Measurements from ENCODE around the gene WDR1. TPM values are rescaled to one million over a fixed set of nuclear protein-coding genes. Genes with fewer than 3 reads are reported as not detected.

WDR1 gene
- total RNA-seq, 1 donor from 2014 or later: 385 TPM

- no peak for DNase-seq (ENCODE audit: low spot score)
Observed at GRCh38 chr4:10113362-10114047, 3.1 kb downstream of the WDR1 start.

DNA sequence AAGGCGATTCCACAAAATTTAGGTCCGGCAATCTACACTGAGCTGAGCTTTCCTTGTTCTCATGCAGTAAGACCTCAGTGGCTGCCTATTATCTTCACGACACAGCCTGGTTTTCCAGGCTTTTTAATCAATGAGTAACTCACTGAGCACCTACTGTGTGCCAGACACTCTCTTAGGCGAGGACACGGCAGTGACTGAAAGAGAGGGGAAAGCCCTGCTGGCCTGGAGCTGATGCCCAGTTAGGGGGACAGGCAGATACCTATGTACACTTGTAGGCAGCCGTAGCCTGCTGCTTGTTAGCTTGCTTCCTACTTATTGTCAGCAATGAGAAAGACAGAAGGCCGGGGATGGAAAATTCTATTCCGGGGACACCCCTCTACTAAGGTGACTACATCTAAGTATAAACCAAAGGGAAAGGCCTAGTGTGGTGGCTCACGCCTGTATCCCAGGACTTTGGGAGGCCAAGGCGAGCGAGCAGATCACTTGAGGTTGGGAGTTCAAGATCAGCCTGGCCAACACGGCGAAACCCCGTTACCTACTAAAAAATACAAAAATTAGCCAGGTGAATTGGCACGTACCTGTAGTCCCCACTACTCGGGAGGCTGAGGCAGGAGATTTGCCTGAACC lies 3.8 kb downstream of the WDR1 start:
- no peak for DNase-seq (ENCODE audit: low spot score)

DNA sequence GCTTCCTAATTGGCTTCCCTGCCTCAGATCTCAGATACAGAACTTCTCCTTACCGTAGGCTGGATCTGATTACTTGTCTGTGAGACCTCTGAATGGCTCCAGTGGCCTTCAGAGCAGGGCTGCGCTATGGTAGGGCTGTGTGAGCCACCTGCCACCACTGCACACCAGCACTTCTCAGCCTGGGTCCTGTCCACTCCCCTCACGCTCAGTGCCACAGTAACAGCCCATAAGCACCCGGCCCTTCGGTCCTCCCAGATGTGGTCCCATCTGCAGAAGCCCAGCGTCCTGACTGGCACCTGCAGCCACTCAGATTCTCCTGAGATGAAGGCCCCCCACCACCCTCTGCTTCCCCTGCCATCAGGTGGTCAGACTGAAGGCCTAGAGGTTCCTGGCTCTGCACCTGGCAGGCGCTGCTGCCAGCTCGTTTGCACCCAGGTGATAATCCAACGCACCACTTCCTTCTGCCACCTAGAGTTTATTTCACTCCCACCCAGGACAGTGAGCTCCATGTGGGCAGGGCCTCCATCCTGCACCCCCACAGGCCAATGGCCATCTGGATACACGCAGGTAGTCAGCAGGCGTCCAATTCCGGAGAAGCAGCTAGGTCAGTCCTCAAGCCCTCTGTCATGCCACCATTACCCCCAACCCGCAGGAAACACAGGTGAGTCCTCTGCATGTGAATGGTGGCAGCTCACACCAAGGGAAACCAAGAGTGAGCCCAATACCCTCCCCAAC lies 5.4 kb downstream of the WDR1 start:
- DNase-seq (ENCODE audit: low spot score): no peak

- DNase-seq (ENCODE audit: low spot score): no peak
Observed at GRCh38 chr4:10109995-10110670, 6.5 kb downstream of the WDR1 start.

GRCh38 chr4:10108818-10109783 lies 7.5 kb downstream of the WDR1 start:
- no peak for DNase-seq (ENCODE audit: low spot score)

DNA sequence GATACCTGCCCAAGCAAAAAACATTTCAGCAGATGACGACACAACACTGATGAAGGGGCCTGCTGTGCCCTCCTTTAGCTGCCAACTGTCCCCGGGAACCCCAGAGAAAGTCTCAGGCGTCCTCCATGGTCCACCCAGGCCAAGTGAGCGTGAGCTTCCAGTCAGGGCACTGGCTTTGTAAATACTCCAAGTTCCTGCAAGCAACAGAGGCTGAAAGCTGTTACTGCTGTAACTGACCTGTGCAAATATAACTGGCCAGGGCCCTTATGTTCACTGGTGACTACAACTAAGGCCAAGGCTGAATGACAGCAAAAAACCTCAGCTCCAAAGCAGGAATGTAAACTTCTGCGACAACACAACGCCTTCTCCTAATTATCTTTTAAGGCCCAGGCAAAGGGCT lies 8.2 kb downstream of the WDR1 start:
- no peak for DNase-seq (ENCODE audit: low spot score)

- no peak for DNase-seq (ENCODE audit: low spot score)
Observed at GRCh38 chr4:10107111-10108091, 9.2 kb downstream of the WDR1 start.

- peak; percentile 85 for DNase-seq (ENCODE audit: low spot score)
Observed at GRCh38 chr4:10106421-10107039, 10.1 kb downstream of the WDR1 start.

GRCh38 chr4:10105920-10106319 lies 10.7 kb downstream of the WDR1 start:
- no peak for DNase-seq (ENCODE audit: low spot score)

GRCh38 chr4:10105421-10105820 lies 11.2 kb downstream of the WDR1 start:
- no peak for DNase-seq (ENCODE audit: low spot score)

- DNase-seq (ENCODE audit: low spot score): no peak
Observed at GRCh38 chr4:10104991-10105276, 11.7 kb downstream of the WDR1 start.

- no peak for DNase-seq (ENCODE audit: low spot score)
Observed at GRCh38 chr4:10104211-10104990, 12.2 kb downstream of the WDR1 start.

GRCh38 chr4:10102474-10103332 lies 13.9 kb downstream of the WDR1 start:
- no peak for DNase-seq (ENCODE audit: low spot score)

GRCh38 chr4:10101671-10102473 lies 14.7 kb downstream of the WDR1 start:
- no peak for DNase-seq (ENCODE audit: low spot score)

DNA sequence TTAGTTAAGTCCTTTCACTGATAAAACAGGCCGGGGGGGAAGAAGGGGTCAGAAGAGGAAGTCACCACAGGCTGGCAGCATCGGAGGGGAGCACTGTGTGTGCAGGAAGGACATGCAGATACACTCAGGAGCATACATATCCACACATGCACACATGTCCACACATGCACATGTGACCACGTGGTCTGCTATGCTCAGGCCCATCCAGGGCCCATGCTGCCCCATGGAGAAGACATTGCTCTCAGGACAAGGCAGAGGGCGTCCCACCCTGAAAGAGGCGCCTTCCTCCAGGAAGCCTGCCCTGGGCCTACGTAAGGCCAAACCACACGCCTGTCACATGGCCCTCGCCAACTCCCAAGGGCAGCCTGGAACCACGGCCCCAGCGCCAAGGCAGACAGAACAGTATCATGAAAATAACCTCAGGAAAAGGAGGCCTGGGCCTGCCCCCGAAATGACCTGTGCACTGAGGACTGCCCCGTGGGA lies 15.8 kb downstream of the WDR1 start:
- DNase-seq (ENCODE audit: low spot score): no peak

DNA sequence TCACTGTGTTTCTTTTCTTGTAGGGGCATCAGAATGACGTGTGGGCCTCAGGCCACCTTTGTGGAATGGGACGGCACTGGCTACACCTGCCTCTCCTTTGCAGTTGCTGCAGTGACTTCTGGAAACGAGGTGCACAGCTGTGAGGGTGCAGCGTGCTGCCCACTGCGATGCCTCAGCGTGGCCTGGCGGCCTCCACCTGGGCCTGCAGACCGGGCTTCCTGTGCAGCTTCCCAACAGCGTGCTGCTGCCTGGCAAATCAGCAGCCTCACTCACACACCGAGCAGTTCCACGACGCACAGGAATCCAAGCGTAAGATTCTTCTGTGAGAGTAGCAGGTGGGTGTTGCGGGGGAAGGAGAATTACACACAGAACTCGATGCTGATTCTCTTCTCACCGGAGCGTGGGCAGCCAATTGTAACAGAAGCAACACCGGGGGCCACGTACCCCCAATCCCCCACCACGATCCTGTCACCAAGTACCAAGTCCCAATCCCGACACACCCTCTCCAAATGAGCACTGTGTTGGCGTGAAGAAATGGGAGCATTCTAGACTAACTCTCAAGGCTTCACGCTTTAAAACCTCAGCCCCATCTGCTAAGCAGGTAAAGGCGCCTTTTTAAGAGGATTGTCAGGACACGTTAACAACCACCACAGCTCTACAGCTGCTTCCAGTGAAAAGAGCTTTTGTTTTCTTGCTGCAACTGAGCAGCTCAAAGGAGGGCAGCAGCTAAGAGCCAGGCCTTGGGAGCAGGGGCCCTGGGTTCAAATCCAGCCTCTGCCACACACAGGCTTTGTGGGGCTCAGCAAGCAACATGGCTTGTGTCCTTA lies 16.9 kb downstream of the WDR1 start:
- DNase-seq (ENCODE audit: low spot score): no peak
